LNCaP clone FGC (cell line): Measurements from ENCODE around the gene AKNA.

Experiments
- DNase-seq: peaks from one replicate; pipeline ENCODE4 v3.0.0-alpha.2; 2011; ENCODE audit warnings: low read depth
- H3K4me3 ChIP-seq: 2 replicates; pipeline ENCODE4 v1.5.1; 2011; ENCODE audit warnings: mild to moderate bottlenecking, low read depth, low read length, control low read depth
- CTCF ChIP-seq: IDR thresholded peaks from 2 replicates; pipeline ENCODE4 v1.5.1; 2012; ENCODE audit warnings: mild to moderate bottlenecking; ENCODE audit not compliant: control insufficient read depth, insufficient read depth; ENCODE audit errors: extremely low read depth

Gene AKNA

DNA sequence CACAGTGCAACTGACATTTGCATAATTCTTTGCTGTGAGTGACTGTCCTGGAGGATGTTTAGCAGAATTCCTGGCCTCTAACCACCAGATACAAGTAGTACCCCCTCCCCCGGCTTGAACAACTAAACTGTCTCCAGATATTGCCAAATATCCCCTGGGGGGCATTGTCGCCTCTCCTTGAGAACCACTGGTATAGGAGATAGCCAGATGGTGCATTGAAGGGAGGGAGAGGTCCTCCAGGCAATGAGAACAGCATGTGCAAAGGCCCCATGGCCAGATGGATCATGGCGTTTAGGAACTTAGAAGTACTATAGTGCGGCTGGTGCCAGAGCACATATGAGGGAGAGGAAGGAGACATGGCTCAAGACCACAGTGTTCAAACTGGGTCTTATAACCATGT, 83.8 kb downstream of the AKNA start:
- no peak for DNase-seq
- no peak overlapping the region for H3K4me3 ChIP-seq
- no peak for TF ChIP-seq CTCF

GRCh38 chr9:114303571-114303970, 84.2 kb downstream of the AKNA start:
- no peak for TF ChIP-seq CTCF
- no peak overlapping the region for H3K4me3 ChIP-seq
- DNase-seq, result no peak

- no peak for TF ChIP-seq CTCF
- no peak for DNase-seq
- no peak overlapping the region for H3K4me3 ChIP-seq
Observed at GRCh38 chr9:114302727-114303126, 85.1 kb downstream of the AKNA start.

DNA sequence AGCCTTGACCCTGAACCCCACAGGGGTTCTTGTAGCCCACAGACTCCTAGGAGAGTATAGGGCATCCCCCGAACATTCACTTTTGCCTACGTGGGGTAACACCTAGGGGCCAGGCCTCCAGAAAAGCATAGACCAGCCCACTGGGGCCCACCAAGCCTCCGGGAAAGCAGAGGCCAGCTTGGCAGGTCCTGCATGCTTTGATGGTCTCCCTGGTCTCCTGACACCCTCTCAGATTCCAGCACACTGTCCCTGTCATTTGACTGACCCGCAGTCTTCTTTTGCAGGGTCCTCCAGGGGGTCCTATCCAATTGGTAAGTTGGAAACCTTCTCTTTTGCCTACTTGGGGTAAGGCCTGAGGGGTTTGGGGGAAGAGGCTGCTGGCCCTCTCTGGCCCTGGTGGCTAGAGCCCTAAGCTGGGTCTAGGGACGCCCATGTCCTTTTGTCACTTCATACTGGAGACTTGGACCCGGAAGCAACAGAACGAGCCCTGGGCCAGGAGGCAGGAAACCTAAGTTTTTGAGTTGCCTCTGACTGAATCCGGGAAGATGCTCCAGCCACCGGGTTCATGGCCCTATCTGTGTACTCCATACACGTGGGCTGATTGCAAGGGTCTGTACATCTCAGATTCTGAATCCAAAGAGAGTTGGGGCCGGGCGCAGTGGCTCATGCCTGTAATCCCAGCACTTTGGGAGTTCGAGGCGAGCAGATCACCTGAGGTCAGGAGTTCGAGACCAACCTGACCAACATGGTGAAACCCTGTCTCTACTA, 85.8 kb downstream of the AKNA start:
- no peak for DNase-seq
- no peak for TF ChIP-seq CTCF
- no peak overlapping the region for H3K4me3 ChIP-seq

- no peak for TF ChIP-seq CTCF
- no peak for DNase-seq
- no peak overlapping the region for H3K4me3 ChIP-seq
Observed at GRCh38 chr9:114300846-114301797, 86.7 kb downstream of the AKNA start.

DNA sequence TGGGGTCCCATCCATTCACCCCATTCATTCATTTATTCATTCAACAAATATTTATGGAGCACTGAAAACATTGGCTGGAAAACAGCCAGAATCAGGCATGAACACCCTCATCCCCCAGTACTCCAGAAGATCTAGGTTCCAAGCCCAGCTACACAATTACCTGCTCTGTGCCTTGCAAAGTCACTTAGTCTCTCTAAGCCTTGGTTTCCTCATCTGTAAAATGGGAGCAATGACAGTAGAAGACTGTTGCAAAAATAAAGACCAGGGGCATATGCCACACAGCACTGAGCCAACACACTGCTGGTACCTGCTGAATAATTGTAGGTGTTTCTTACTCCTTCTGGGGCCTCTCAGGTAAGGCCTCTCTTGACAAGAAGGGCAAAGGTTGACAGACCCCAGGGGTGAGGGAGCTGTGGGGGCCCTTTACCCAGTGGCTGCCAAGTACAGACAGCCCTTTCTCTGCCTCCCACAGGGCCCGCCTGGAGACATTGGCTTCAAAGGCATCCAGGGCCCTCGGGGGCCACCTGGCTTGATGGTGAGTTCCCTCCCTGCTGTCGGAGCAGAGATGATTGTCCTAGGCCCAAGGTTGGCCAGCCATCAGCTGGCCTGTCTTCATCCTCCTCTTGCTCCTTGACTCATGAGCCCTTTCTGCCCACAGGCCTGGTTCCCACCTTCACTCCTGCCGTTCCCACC, 87.5 kb downstream of the AKNA start:
- DNase-seq, result no peak
- no peak for TF ChIP-seq CTCF

More for the DNA sequence above, 87.5 kb downstream of the AKNA start:
- no peak overlapping the region for H3K4me3 ChIP-seq
